ENCODE data around the gene TMEM91. TPM values are rescaled to one million over a fixed set of nuclear protein-coding genes. Genes with fewer than 3 reads are reported as not detected.

Gene TMEM91
- total RNA-seq, 2 experiments from 2014 or later = 10.7 to 12.7 TPM

DNA sequence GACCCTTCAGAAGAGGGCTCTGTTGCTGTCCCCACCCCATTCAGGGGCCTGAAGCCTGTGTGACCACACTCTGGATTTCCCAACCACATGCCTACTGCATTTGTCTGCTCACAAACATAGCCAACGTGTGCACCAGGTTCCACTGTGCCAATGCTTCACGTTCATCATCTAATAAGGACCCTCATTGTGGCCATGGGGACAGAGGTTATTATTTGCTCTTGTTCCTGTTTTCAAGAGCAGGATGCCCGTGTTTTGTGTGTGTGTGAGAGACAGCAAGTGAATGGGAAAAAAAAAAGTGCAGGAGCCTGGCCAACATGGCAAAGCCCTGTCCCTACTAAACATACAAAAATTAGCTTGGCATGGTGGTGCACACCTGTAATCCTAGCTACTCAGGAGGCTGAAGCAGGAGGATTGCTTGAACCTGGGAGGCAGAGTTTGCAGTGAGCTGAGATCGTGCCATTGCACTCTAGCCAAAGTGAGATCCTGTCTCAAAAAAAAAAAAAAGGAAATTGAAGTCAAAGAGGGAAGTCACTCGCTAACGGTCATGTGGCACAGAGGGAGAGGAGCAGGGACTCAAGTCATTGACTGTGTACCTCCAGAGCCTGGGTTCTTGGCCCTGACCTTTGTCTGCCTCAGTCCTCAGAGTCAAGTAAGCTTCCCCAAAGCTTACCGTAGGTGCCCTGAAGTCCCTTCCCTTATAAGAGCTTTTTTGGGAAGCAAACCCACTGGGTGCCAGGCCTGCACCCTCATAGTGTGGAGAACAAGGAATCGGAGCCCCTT is 44.0 kb downstream of the TMEM91 start:
- DNase-seq (ENCODE audit: low spot score) = no peak
- Histone ChIP-seq H3K4me1 (ENCODE audit: insufficient read depth, low read length, poor library complexity, severe bottlenecking) (no peaks in the 10 kb centered on the region), H3K4me2 (ENCODE audit: low read length) (no peak overlapping the region), H3K4me3 (ENCODE audit: low read depth, low read length, poor library complexity, severe bottlenecking) (no peak overlapping the region), H3K9me2 (ENCODE audit: insufficient read depth, low read length) (no peaks in the 10 kb centered on the region), H3K36me3 (ENCODE audit: insufficient read depth, low read length) (peaks cover 23% of the 10 kb centered on the region), H3K27ac (ENCODE audit: low read depth, low read length, poor library complexity, severe bottlenecking) (no peak overlapping the region), H3K9me3 (ENCODE audit: low read length) (no peaks in the 10 kb centered on the region), H4K20me1 (ENCODE audit: insufficient read depth, low read length) (no peaks in the 10 kb centered on the region), H3K79me2 (ENCODE audit: insufficient read depth, low read depth, low read length) (no peaks in the 10 kb centered on the region), H2AFZ (ENCODE audit: low read length) (no peak overlapping the region)
- TF ChIP-seq, protein P1, sequence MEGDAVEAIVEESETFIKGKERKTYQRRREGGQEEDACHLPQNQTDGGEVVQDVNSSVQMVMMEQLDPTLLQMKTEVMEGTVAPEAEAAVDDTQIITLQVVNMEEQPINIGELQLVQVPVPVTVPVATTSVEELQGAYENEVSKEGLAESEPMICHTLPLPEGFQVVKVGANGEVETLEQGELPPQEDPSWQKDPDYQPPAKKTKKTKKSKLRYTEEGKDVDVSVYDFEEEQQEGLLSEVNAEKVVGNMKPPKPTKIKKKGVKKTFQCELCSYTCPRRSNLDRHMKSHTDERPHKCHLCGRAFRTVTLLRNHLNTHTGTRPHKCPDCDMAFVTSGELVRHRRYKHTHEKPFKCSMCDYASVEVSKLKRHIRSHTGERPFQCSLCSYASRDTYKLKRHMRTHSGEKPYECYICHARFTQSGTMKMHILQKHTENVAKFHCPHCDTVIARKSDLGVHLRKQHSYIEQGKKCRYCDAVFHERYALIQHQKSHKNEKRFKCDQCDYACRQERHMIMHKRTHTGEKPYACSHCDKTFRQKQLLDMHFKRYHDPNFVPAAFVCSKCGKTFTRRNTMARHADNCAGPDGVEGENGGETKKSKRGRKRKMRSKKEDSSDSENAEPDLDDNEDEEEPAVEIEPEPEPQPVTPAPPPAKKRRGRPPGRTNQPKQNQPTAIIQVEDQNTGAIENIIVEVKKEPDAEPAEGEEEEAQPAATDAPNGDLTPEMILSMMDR (conservative IDR thresholded peaks at IDR 0.05; ENCODE audit: low read length) = no peak
- TF ChIP-seq EZH2phosphoT487 (IDR thresholded peaks at IDR 0.05; ENCODE audit: borderline replicate concordance, low read depth, low read length) = no peak
- CTCF ChIA-PET (ENCODE audit: unreplicated experiment) = no interaction called here
- POLR2A ChIA-PET = interaction anchor here (0.7 kb wide), 1 partner anchor 24 kb away, joined by 3 read pairs; no protein-coding TSS in a partner anchor
- BruUV-seq (replicated peaks) = no TSS peak
- intact Hi-C loops (cut with micrococcal nuclease; ENCODE audit: unreplicated experiment) = no loop called here

DNA sequence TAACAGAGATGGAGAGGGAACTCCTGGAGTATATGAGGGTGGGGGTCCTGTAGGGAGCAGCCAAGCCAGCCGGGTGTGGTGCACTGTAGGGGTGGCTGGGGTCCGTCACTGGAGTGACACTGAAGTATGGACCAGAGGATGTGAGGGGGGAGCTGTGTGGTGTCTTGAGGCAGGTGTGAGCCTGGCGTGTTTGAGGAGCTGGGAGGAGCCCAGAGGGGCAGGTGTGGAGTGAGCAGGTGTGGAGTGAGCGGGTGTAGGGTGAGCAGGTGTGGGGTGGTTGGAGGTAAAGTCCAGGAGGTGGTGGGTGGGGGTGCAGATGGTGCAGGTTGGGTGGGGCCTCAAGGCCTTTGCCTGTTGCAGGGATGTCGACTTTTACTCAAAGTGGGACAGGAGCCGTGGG is 45.0 kb downstream of the TMEM91 start:
- no TSS peak for BruUV-seq (replicated peaks)
- intact Hi-C loops (cut with micrococcal nuclease; ENCODE audit: unreplicated experiment) = no loop called here
- CTCF ChIA-PET (ENCODE audit: unreplicated experiment) = no interaction called here

DNA sequence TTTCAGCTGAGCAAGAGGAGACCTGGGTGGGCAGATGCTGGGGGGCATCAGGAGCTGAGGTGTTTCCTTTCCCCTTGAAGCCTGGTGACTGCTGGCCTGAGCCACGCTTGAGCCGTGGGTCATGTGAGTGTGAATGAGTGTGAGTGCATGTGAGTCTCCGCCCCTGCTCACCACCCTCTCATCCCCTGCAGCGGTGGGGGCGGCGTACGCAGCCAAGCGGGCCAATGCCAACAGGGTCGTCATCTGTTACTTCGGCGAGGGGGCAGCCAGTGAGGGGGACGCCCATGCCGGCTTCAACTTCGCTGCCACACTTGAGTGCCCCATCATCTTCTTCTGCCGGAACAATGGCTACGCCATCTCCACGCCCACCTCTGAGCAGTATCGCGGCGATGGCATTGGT is 45.6 kb downstream of the TMEM91 start:
- POLR2A ChIA-PET = no interaction called here
- BruUV-seq (replicated peaks) = no TSS peak
- Histone ChIP-seq H3K27ac (ENCODE audit: low read depth, low read length, poor library complexity, severe bottlenecking) (no peak overlapping the region), H3K79me2 (ENCODE audit: insufficient read depth, low read depth, low read length) (no peaks in the 10 kb centered on the region), H2AFZ (ENCODE audit: low read length) (no peak overlapping the region), H3K4me2 (ENCODE audit: low read length) (no peak overlapping the region), H3K9me2 (ENCODE audit: insufficient read depth, low read length) (no peaks in the 10 kb centered on the region), H3K9me3 (ENCODE audit: low read length) (no peaks in the 10 kb centered on the region), H3K4me3 (ENCODE audit: low read depth, low read length, poor library complexity, severe bottlenecking) (no peak overlapping the region), H4K20me1 (ENCODE audit: insufficient read depth, low read length) (no peaks in the 10 kb centered on the region), H3K36me3 (ENCODE audit: insufficient read depth, low read length) (peaks cover 23% of the 10 kb centered on the region), H3K4me1 (ENCODE audit: insufficient read depth, low read length, poor library complexity, severe bottlenecking) (no peaks in the 10 kb centered on the region)
- CTCF ChIA-PET (ENCODE audit: unreplicated experiment) = no interaction called here
- no peak for DNase-seq (ENCODE audit: low spot score)
- intact Hi-C loops (cut with micrococcal nuclease; ENCODE audit: unreplicated experiment) = no loop called here
- TF ChIP-seq, protein P1 (conservative IDR thresholded peaks at IDR 0.05; ENCODE audit: low read length) = no peak
- no peak for TF ChIP-seq EZH2phosphoT487 (IDR thresholded peaks at IDR 0.05; ENCODE audit: borderline replicate concordance, low read depth, low read length)

More for the DNA sequence above, 45.0 kb downstream of the TMEM91 start:
- POLR2A ChIA-PET = no interaction called here
- H3K36me3 ChIP-seq (ENCODE audit: insufficient read depth, low read length) = peaks cover 23% of the 10 kb centered on the region
- H3K27ac ChIP-seq (ENCODE audit: low read depth, low read length, poor library complexity, severe bottlenecking) = no peak overlapping the region
- DNase-seq (ENCODE audit: low spot score) = no peak
- H3K9me2 ChIP-seq (ENCODE audit: insufficient read depth, low read length) = no peaks in the 10 kb centered on the region
- no peaks in the 10 kb centered on the region for H3K79me2 ChIP-seq (ENCODE audit: insufficient read depth, low read depth, low read length)
- H3K4me1 ChIP-seq (ENCODE audit: insufficient read depth, low read length, poor library complexity, severe bottlenecking) = no peaks in the 10 kb centered on the region
- H3K9me3 ChIP-seq (ENCODE audit: low read length) = no peaks in the 10 kb centered on the region
- H3K4me3 ChIP-seq (ENCODE audit: low read depth, low read length, poor library complexity, severe bottlenecking) = no peak overlapping the region
- H3K4me2 ChIP-seq (ENCODE audit: low read length) = no peak overlapping the region
- no peak overlapping the region for H2AFZ ChIP-seq (ENCODE audit: low read length)
- H4K20me1 ChIP-seq (ENCODE audit: insufficient read depth, low read length) = no peaks in the 10 kb centered on the region
- TF ChIP-seq, protein P1 (conservative IDR thresholded peaks at IDR 0.05; ENCODE audit: low read length) = no peak
- no peak for TF ChIP-seq EZH2phosphoT487 (IDR thresholded peaks at IDR 0.05; ENCODE audit: borderline replicate concordance, low read depth, low read length)
